WTC11 (cell line): Measurements from ENCODE around the gene LYRM4. TPM values are rescaled to one million over a fixed set of nuclear protein-coding genes. Genes with fewer than 3 reads are reported as not detected.

Experiments used
- ATAC-seq: fragments of 200-7000 bp; cut with Tn5 transposase; 2 replicates; pipeline ENCODE4 v1.10.0; 2021; ENCODE audit warnings: mild to moderate bottlenecking, moderate library complexity
- CTCF ChIA-PET: fragments of 300-600 bp; sonication (Branson Sonifier 250); formaldehyde crosslinking; loops from one replicate; lab custom pipeline; 2021; ENCODE audit warnings: antibody characterized with exemption; lab: Charles Lee
- POLR2A ChIA-PET: fragments of 350-600 bp; sonication (Branson Sonifier 250); formaldehyde crosslinking; loops from one replicate; lab custom pipeline; 2021; ENCODE audit warnings: antibody characterized with exemption; lab: Charles Lee
- DNase-seq: peaks from one replicate; pipeline ENCODE4 v3.0.0; 2021; ENCODE audit warnings: low spot score
- H3K27ac Mint-ChIP-seq: 2 replicates; pipeline ENCODE4 v1.8.0; 2021; ENCODE audit warnings: mixed read lengths
- H3K27me3 Mint-ChIP-seq: 2 replicates; pipeline ENCODE4 v1.8.0; 2021; ENCODE audit warnings: low read depth, mild to moderate bottlenecking, moderate library complexity, mixed read lengths
- H3K36me3 Mint-ChIP-seq: 2 replicates; pipeline ENCODE4 v1.8.0; 2021; ENCODE audit warnings: mixed read lengths
- H3K4me1 Mint-ChIP-seq: 2 replicates; pipeline ENCODE4 v1.8.0; 2022; ENCODE audit warnings: mixed read lengths
- H3K4me3 Mint-ChIP-seq: 2 replicates; pipeline ENCODE4 v1.8.0; 2021; ENCODE audit warnings: mild to moderate bottlenecking, moderate library complexity, mixed read lengths
- H3K9me3 Mint-ChIP-seq: 2 replicates; pipeline ENCODE4 v1.8.0; 2021; ENCODE audit warnings: mixed read lengths
- AFF4 ChIP-seq: sonication (generic); formaldehyde crosslinking; IDR thresholded peaks from 2 replicates; pipeline ENCODE4 v1.8.1; 2023; ENCODE audit warnings: mild to moderate bottlenecking, missing genetic modification reagents, borderline replicate concordance
- ATF2 ChIP-seq: sonication (generic); formaldehyde crosslinking; IDR thresholded peaks from 2 replicates; pipeline ENCODE4 v1.8.1; 2022; ENCODE audit warnings: low read depth, missing genetic modification reagents, borderline replicate concordance
- CBFB ChIP-seq: sonication (generic); formaldehyde crosslinking; IDR thresholded peaks from 2 replicates; pipeline ENCODE4 v1.8.1; 2022; ENCODE audit warnings: mild to moderate bottlenecking, low read depth, missing genetic modification reagents
- CDX4 ChIP-seq: fragments of 250-450 bp; sonication (Bioruptor Pico); IDR thresholded peaks from 2 replicates; pipeline ENCODE4 v1.9.0; 2021; ENCODE audit warnings: moderate library complexity, mild to moderate bottlenecking, inconsistent platforms, borderline replicate concordance
- CTCF ChIP-seq: fragments of 200-600 bp; IDR thresholded peaks from 2 replicates; pipeline ENCODE4 v1.8.0; 2022; ENCODE audit warnings: antibody characterized with exemption
- ERG ChIP-seq: fragments of 250-450 bp; sonication (Bioruptor Pico); IDR thresholded peaks from 2 replicates; pipeline ENCODE4 v1.8.0; 2021; ENCODE audit warnings: mild to moderate bottlenecking
- FOXK1 ChIP-seq: sonication (generic); formaldehyde crosslinking; IDR thresholded peaks from 2 replicates; pipeline ENCODE4 v1.8.0; 2022; ENCODE audit warnings: mild to moderate bottlenecking, moderate library complexity, missing genetic modification reagents
- HMGA2 ChIP-seq: fragments of 250-450 bp; sonication (Bioruptor Pico); IDR thresholded peaks from 2 replicates; pipeline ENCODE4 v1.4.0; 2021; ENCODE audit warnings: mild to moderate bottlenecking, moderate library complexity
- IRF1 ChIP-seq: sonication (generic); formaldehyde crosslinking; IDR thresholded peaks from 2 replicates; pipeline ENCODE4 v1.8.0; 2023; ENCODE audit warnings: missing genetic modification reagents
- MXD4 ChIP-seq: fragments of 250-450 bp; sonication (Bioruptor Pico); IDR thresholded peaks from 2 replicates; pipeline ENCODE4 v1.8.0; 2021; ENCODE audit warnings: mild to moderate bottlenecking, moderate library complexity, borderline replicate concordance
- NFYB ChIP-seq: sonication (generic); formaldehyde crosslinking; conservative IDR thresholded peaks from 2 replicates; pipeline ENCODE4 v1.8.0; 2022; ENCODE audit warnings: low read depth, missing genetic modification reagents
- RELA ChIP-seq: sonication (generic); formaldehyde crosslinking; IDR thresholded peaks from 2 replicates; pipeline ENCODE4 v1.8.1; 2022; ENCODE audit warnings: missing genetic modification reagents, mild to moderate bottlenecking, borderline replicate concordance
- SMAD4 ChIP-seq: sonication (generic); formaldehyde crosslinking; IDR thresholded peaks from 2 replicates; pipeline ENCODE4 v1.8.0; 2022; ENCODE audit warnings: mild to moderate bottlenecking, missing genetic modification reagents
- STAT6 ChIP-seq: sonication (generic); formaldehyde crosslinking; conservative IDR thresholded peaks from 2 replicates; pipeline ENCODE4 v1.8.1; 2023; ENCODE audit warnings: mild to moderate bottlenecking, low read depth, missing genetic modification reagents, moderate library complexity
- ZBTB21 ChIP-seq: sonication (generic); formaldehyde crosslinking; IDR thresholded peaks from 2 replicates; pipeline ENCODE4 v1.8.1; 2023; ENCODE audit warnings: mild to moderate bottlenecking, missing genetic modification reagents, borderline replicate concordance
- ZNF281 ChIP-seq: sonication (generic); formaldehyde crosslinking; IDR thresholded peaks from 2 replicates; pipeline ENCODE4 v1.8.0; 2023; ENCODE audit warnings: mild to moderate bottlenecking, missing genetic modification reagents
- total RNA-seq: library from RNA; stranded (reverse); gene quantifications from 3 replicates; pipeline ENCODE4 v1.2.3, GENCODE V29; 2021

LYRM4 gene
- total RNA-seq, 1 experiment from 2014 or later = 49.7 TPM

- TF ChIP-seq STAT6 (CRISPR knock-in tag) (no peak), AFF4 (CRISPR knock-in tag) (no peak), ERG (no peak), HMGA2 (CRISPR knock-in tag) (no peak)
Measured at GRCh38 chr6:5235830-5236229, 24.9 kb downstream of the LYRM4 start (continued).

- H3K27me3 Mint-ChIP-seq = no peaks in the 10 kb centered on the region
- peaks cover 5% of the 10 kb centered on the region; the same call in 1 of the 2 replicates for H3K36me3 Mint-ChIP-seq
- POLR2A ChIA-PET = no interaction called here
- H3K4me3 Mint-ChIP-seq = no peak overlapping the region
- ATAC-seq (no peak), DNase-seq (no peak)
- peaks cover 37% of the 10 kb centered on the region for H3K4me1 Mint-ChIP-seq
- no peak for TF ChIP-seq RELA (CRISPR knock-in tag)
- TF ChIP-seq ZNF281 (CRISPR knock-in tag) = no peak
- no peak for TF ChIP-seq MXD4 (CRISPR knock-in tag)
- CTCF ChIA-PET = no interaction called here
- H3K27ac Mint-ChIP-seq = no peak overlapping the region
- H3K9me3 Mint-ChIP-seq = no peaks in the 10 kb centered on the region
Measured at GRCh38 chr6:5234874-5235273, 25.9 kb downstream of the LYRM4 start.

GRCh38 chr6:5231289-5231688, 29.5 kb downstream of the LYRM4 start:
- ChIA-PET CTCF (interaction anchor here (0.5 to 2.0 kb wide), 6 partner anchors 17 to 900 kb away, joined by 3 to 8 read pairs (median 4); no protein-coding TSS in a partner anchor), POLR2A (no interaction called here)
- no peaks in the 10 kb centered on the region for H3K27me3 Mint-ChIP-seq
- peaks cover 32% of the 10 kb centered on the region for H3K4me1 Mint-ChIP-seq
- no peak overlapping the region for H3K4me3 Mint-ChIP-seq
- H3K36me3 Mint-ChIP-seq = peaks cover 5% of the 10 kb centered on the region; the same call in 1 of the 2 replicates
- H3K9me3 Mint-ChIP-seq = no peaks in the 10 kb centered on the region
- peak overlapping the region; percentile 67 for H3K27ac Mint-ChIP-seq
- DNase-seq = no peak
- TF ChIP-seq CTCF (no peak), ZBTB21 (CRISPR knock-in tag) (no peak), IRF1 (CRISPR knock-in tag) (no peak), ATF2 (CRISPR knock-in tag) (no peak), CBFB (no peak), FOXK1 (CRISPR knock-in tag) (no peak), CDX4 (CRISPR knock-in tag) (no peak), NFYB (no peak), SMAD4 (CRISPR knock-in tag) (no peak)
- ATAC-seq = peak; percentile 60
